ENCODE data around the gene CARS1.

The CARS1 gene

GRCh38 chr11:2981130-2981529 lies 76.1 kb downstream of the CARS1 start:
- no peak for TF ChIP-seq CTCF (IDR thresholded peaks at IDR 0.05; ENCODE audit: insufficient read depth, low read depth, low read length, missing control alignments)
- H3K4me3 ChIP-seq (ENCODE audit: low read length) = no peak overlapping the region
- DNase-seq (ENCODE audit: low read depth) = no peak

- TF ChIP-seq CTCF (IDR thresholded peaks at IDR 0.05; ENCODE audit: insufficient read depth, low read depth, low read length, missing control alignments) = no peak
- peak; percentile 70 for DNase-seq (ENCODE audit: low read depth)
- H3K4me3 ChIP-seq (ENCODE audit: low read length) = no peak overlapping the region
These were observed 76.9 kb downstream of the CARS1 start for GRCh38 chr11:2980168-2980840.

GRCh38 chr11:2977113-2977512 lies 80.1 kb downstream of the CARS1 start:
- no peak overlapping the region for H3K4me3 ChIP-seq (ENCODE audit: low read length)
- TF ChIP-seq CTCF (IDR thresholded peaks at IDR 0.05; ENCODE audit: insufficient read depth, low read depth, low read length, missing control alignments) = no peak
- DNase-seq (ENCODE audit: low read depth) = no peak

GRCh38 chr11:2976294-2977063 lies 80.7 kb downstream of the CARS1 start:
- no peak overlapping the region for H3K4me3 ChIP-seq (ENCODE audit: low read length)
- TF ChIP-seq CTCF (IDR thresholded peaks at IDR 0.05; ENCODE audit: insufficient read depth, low read depth, low read length, missing control alignments) = no peak
- no peak for DNase-seq (ENCODE audit: low read depth)

- no peak overlapping the region for H3K4me3 ChIP-seq (ENCODE audit: low read length)
- peak; percentile 68 for TF ChIP-seq CTCF (IDR thresholded peaks at IDR 0.05; ENCODE audit: insufficient read depth, low read depth, low read length, missing control alignments)
- DNase-seq (ENCODE audit: low read depth) = peak; percentile 66
These were observed 81.6 kb downstream of the CARS1 start for GRCh38 chr11:2975594-2975993.

- H3K4me3 ChIP-seq (ENCODE audit: low read length) = no peak overlapping the region
- no peak for DNase-seq (ENCODE audit: low read depth)
- TF ChIP-seq CTCF (IDR thresholded peaks at IDR 0.05; ENCODE audit: insufficient read depth, low read depth, low read length, missing control alignments) = no peak
These were observed 83.0 kb downstream of the CARS1 start for GRCh38 chr11:2974272-2974671.

All from epithelial cell of esophagus (primary cell).